ENCODE results near the gene GRIFIN. TPM values are rescaled to one million over a fixed set of nuclear protein-coding genes. Genes with fewer than 3 reads are reported as not detected.

GRIFIN gene
- total and polyA plus RNA-seq, 2 donors (not counting 1 experiment from before 2014, with no cell fraction given): not detected

DNA sequence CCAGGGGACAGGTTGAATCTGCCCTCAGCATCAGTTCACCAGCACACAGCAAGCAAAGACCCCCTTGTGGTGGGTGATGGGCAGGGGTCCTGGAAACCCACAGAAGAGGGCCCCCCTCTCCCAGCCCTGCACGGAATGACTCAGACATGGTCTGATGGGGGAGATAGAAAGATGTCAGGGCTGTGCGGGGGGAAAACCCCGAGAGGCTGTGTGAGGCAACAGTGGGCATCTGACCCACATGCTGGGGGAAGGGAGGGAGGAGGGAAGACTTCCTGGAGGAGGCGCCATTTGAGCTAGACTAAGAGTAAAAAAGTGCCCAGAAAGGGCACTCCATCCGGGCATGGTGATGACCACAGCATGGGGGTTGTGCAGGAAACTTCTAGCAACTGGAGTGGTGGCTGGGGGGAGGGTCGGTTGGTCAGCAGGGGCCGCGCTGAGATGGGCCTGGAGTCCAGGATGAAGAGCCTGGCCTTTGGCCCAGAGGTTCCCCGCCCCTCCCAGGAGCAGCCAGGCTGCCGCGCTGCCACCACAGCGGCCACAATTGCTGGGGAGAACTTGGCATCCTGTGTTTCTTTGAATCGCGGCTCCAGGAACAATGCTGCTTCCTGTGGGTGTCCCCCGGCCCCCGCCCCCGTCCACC is 45.9 kb upstream of the GRIFIN start:
- no peak overlapping the region for H2AFZ ChIP-seq (ENCODE audit: low read length)
- no peak overlapping the region for H3K4me2 ChIP-seq (ENCODE audit: extremely low read depth, insufficient read depth, low read length)
- no peaks in the 10 kb centered on the region for H3K9me3 ChIP-seq (ENCODE audit: control insufficient read depth, insufficient read depth, low read depth, low read length)
- H3K9ac ChIP-seq (ENCODE audit: insufficient read depth, low read length): no peak overlapping the region
- H3K36me3 ChIP-seq (ENCODE audit: control insufficient read depth, insufficient read depth, low read length): no peaks in the 10 kb centered on the region
- H3K27me3 ChIP-seq (ENCODE audit: control insufficient read depth, insufficient read depth, low read length): no peaks in the 10 kb centered on the region
- peaks cover 22% of the 10 kb centered on the region for H3K4me1 ChIP-seq (ENCODE audit: control insufficient read depth, extremely low read depth, insufficient read depth, low read length)
- H3K27ac ChIP-seq (ENCODE audit: insufficient read depth, low read length): no peak overlapping the region
- DNase-seq (ENCODE audit: low read depth in 2 of 2): peak in 1 of 2 donors; percentile 49
- no peaks in the 10 kb centered on the region for H4K20me1 ChIP-seq (ENCODE audit: control insufficient read depth, extremely low read depth, insufficient read depth, low read length)
- H3K79me2 ChIP-seq (ENCODE audit: control insufficient read depth, insufficient read depth, low read length): no peaks in the 10 kb centered on the region
- TF ChIP-seq EZH2 (IDR thresholded peaks at IDR 0.05; ENCODE audit: low read length, missing control alignments): no peak
- TF ChIP-seq, protein P1, sequence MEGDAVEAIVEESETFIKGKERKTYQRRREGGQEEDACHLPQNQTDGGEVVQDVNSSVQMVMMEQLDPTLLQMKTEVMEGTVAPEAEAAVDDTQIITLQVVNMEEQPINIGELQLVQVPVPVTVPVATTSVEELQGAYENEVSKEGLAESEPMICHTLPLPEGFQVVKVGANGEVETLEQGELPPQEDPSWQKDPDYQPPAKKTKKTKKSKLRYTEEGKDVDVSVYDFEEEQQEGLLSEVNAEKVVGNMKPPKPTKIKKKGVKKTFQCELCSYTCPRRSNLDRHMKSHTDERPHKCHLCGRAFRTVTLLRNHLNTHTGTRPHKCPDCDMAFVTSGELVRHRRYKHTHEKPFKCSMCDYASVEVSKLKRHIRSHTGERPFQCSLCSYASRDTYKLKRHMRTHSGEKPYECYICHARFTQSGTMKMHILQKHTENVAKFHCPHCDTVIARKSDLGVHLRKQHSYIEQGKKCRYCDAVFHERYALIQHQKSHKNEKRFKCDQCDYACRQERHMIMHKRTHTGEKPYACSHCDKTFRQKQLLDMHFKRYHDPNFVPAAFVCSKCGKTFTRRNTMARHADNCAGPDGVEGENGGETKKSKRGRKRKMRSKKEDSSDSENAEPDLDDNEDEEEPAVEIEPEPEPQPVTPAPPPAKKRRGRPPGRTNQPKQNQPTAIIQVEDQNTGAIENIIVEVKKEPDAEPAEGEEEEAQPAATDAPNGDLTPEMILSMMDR (conservative IDR thresholded peaks at IDR 0.05 in 1 of 2, IDR thresholded peaks at IDR 0.05 in 1 of 2; ENCODE audit: low read depth in 1 of 2, low read length in 2 of 2): no peak
- no peak overlapping the region for H3K4me3 ChIP-seq (replicated peaks in 1 of 4; ENCODE audit: control extremely low read depth in 1 of 4, insufficient read depth in 1 of 4, low read depth in 3 of 4, low read length in 4 of 4)

DNA sequence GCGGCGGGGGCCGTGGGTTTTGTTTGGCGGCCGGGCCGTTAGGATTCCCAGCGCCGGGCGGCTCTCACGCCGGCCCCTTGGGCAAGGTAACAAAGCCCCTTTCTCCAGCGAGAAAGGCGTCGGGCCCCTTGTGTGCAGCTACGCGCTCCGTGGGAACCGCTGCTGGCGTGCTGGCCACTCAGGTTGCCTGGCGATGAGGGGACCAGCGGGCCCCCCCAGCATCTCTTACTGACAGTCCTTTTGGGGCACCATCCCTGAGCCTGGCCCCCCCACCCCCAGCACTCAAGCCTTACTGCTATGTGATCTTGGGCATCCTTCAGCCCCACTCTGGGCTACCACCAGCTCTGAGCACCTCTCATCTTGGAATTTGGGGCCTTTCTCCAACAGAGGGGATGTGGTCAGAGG is 45.1 kb upstream of the GRIFIN start:
- Histone ChIP-seq H3K4me2 (ENCODE audit: extremely low read depth, insufficient read depth, low read length) (no peak overlapping the region), H3K9me3 (ENCODE audit: control insufficient read depth, insufficient read depth, low read depth, low read length) (no peaks in the 10 kb centered on the region), H3K9ac (ENCODE audit: insufficient read depth, low read length) (no peak overlapping the region), H3K27me3 (ENCODE audit: control insufficient read depth, insufficient read depth, low read length) (no peaks in the 10 kb centered on the region), H2AFZ (ENCODE audit: low read length) (no peak overlapping the region), H3K36me3 (ENCODE audit: control insufficient read depth, insufficient read depth, low read length) (no peaks in the 10 kb centered on the region), H3K4me3 (replicated peaks in 1 of 4; ENCODE audit: control extremely low read depth in 1 of 4, insufficient read depth in 1 of 4, low read depth in 3 of 4, low read length in 4 of 4) (no peak overlapping the region), H4K20me1 (ENCODE audit: control insufficient read depth, extremely low read depth, insufficient read depth, low read length) (no peaks in the 10 kb centered on the region), H3K4me1 (ENCODE audit: control insufficient read depth, extremely low read depth, insufficient read depth, low read length) (peaks cover 28% of the 10 kb centered on the region), H3K79me2 (ENCODE audit: control insufficient read depth, insufficient read depth, low read length) (no peaks in the 10 kb centered on the region), H3K27ac (ENCODE audit: insufficient read depth, low read length) (no peak overlapping the region)
- TF ChIP-seq EZH2 (IDR thresholded peaks at IDR 0.05; ENCODE audit: low read length, missing control alignments): no peak
- TF ChIP-seq, protein P1 (conservative IDR thresholded peaks at IDR 0.05 in 1 of 2, IDR thresholded peaks at IDR 0.05 in 1 of 2; ENCODE audit: low read depth in 1 of 2, low read length in 2 of 2): no peak
- no peak for DNase-seq (ENCODE audit: low read depth in 2 of 2)

DNA sequence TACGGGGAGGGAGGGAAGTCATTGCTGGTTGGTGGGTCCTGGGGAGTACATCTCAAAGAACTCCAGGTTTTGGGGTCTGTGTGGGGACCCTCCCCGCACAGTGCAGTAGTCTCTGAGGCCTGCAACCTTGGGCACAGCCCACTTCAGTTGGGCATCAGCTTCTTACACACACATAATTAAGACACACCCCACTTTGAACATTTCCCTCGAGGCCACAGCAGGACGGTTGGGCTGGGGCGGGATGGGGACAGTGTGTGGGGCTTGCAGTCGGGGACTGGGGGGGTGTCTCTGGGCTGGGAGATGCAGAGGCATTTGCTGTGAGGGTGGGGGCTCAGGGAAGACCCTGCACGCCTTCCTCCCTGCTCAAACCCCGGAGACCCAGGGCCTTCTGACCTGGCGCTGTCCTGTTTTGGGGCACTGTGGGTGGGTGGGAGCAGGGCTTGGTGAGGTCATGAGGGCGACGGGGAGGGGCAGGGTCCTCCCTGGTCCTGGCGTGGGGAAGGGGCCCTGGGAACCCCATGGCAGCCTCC is 44.6 kb upstream of the GRIFIN start:
- no peak overlapping the region for H3K27ac ChIP-seq (ENCODE audit: insufficient read depth, low read length)
- no peaks in the 10 kb centered on the region for H4K20me1 ChIP-seq (ENCODE audit: control insufficient read depth, extremely low read depth, insufficient read depth, low read length)
- H3K4me1 ChIP-seq (ENCODE audit: control insufficient read depth, extremely low read depth, insufficient read depth, low read length): peaks cover 31% of the 10 kb centered on the region
- DNase-seq (ENCODE audit: low read depth in 2 of 2): no peak
- no peak overlapping the region for H3K9ac ChIP-seq (ENCODE audit: insufficient read depth, low read length)
- no peaks in the 10 kb centered on the region for H3K79me2 ChIP-seq (ENCODE audit: control insufficient read depth, insufficient read depth, low read length)
- H3K9me3 ChIP-seq (ENCODE audit: control insufficient read depth, insufficient read depth, low read depth, low read length): no peaks in the 10 kb centered on the region
- peak overlapping the region in 2 of 4 experiments; percentile 23 to 49 for H3K4me3 ChIP-seq (replicated peaks in 1 of 4; ENCODE audit: control extremely low read depth in 1 of 4, insufficient read depth in 1 of 4, low read depth in 3 of 4, low read length in 4 of 4)
- H3K36me3 ChIP-seq (ENCODE audit: control insufficient read depth, insufficient read depth, low read length): no peaks in the 10 kb centered on the region
- no peak overlapping the region for H2AFZ ChIP-seq (ENCODE audit: low read length)
- TF ChIP-seq, protein P1 (conservative IDR thresholded peaks at IDR 0.05 in 1 of 2, IDR thresholded peaks at IDR 0.05 in 1 of 2; ENCODE audit: low read depth in 1 of 2, low read length in 2 of 2): no peak
- no peak for TF ChIP-seq EZH2 (IDR thresholded peaks at IDR 0.05; ENCODE audit: low read length, missing control alignments)
- H3K4me2 ChIP-seq (ENCODE audit: extremely low read depth, insufficient read depth, low read length): peak overlapping the region; percentile 58
- no peaks in the 10 kb centered on the region for H3K27me3 ChIP-seq (ENCODE audit: control insufficient read depth, insufficient read depth, low read length)

Measured in fibroblast of lung (primary cell).